Keratinocyte (primary cell): ENCODE measurements around the gene ITPK1. TPM values are rescaled to one million over a fixed set of nuclear protein-coding genes. Genes with fewer than 3 reads are reported as not detected.

Experiments used
- DNase-seq: peaks from one replicate; pipeline ENCODE4 v3.0.0-alpha.2; 2011; ENCODE audit warnings: low read depth, missing footprints, low spot score
- FAIRE-seq: peaks from 2 replicates; lab custom pipeline; 2011; peaks lifted over from hg19 to GRCh38; lab: Jason Lieb, UNC
- H2AFZ ChIP-seq: 2 replicates; pipeline ENCODE4 v1.6.0; 2012; ENCODE audit warnings: low read length, control low read depth, inconsistent platforms; ENCODE audit not compliant: control insufficient read depth
- H3K27ac ChIP-seq: 2 replicates; pipeline ENCODE4 v1.5.1; 2011; ENCODE audit warnings: low read length; ENCODE audit not compliant: control insufficient read depth, insufficient read depth
- H3K27me3 ChIP-seq: 3 replicates; pipeline ENCODE4 v1.6.0; 2011; ENCODE audit warnings: low read length; ENCODE audit not compliant: control insufficient read depth, insufficient read depth; ENCODE audit errors: extremely low read depth
- H3K36me3 ChIP-seq, 2 experiments: 2 replicates in 1 of 2; 3 replicates in 1 of 2; pipeline ENCODE4 v1.5.1; 2011; ENCODE audit warnings: low read length in 2 of 2, mild to moderate bottlenecking in 1 of 2; ENCODE audit not compliant: control insufficient read depth in 2 of 2, insufficient read depth in 2 of 2; ENCODE audit errors: extremely low read depth in 1 of 2
- H3K4me1 ChIP-seq: 3 replicates; pipeline ENCODE4 v1.5.1; 2011; ENCODE audit warnings: low read length; ENCODE audit not compliant: control insufficient read depth, insufficient read depth; ENCODE audit errors: extremely low read depth
- H3K4me2 ChIP-seq: 3 replicates; pipeline ENCODE4 v1.6.0; 2011; ENCODE audit warnings: low read depth, low read length; ENCODE audit not compliant: control insufficient read depth, insufficient read depth; ENCODE audit errors: extremely low read depth
- H3K4me3 ChIP-seq, 3 experiments: fragments of 200-600 bp in 1 of 3; sonication (generic) in 1 of 3; 2 replicates in 2 of 3; 3 replicates in 1 of 3; pipeline ENCODE4 v1.5.1; 2011 to 2016; ENCODE audit warnings: low read length in 3 of 3, mild to moderate bottlenecking in 3 of 3, control low read depth in 2 of 3, inconsistent platforms in 1 of 3, low read depth in 1 of 3, mixed read lengths in 1 of 3, mixed run types in 1 of 3, moderate library complexity in 1 of 3; ENCODE audit not compliant: control insufficient read depth in 2 of 3, insufficient read depth in 2 of 3; ENCODE audit errors: extremely low read depth in 1 of 3
- H3K79me2 ChIP-seq: 2 replicates; pipeline ENCODE4 v1.6.0; 2012; ENCODE audit warnings: low read length; ENCODE audit not compliant: control insufficient read depth, insufficient read depth
- H3K9ac ChIP-seq: 3 replicates; pipeline ENCODE4 v1.6.0; 2011; ENCODE audit warnings: low read length; ENCODE audit not compliant: control insufficient read depth, insufficient read depth; ENCODE audit errors: extremely low read depth
- H3K9me1 ChIP-seq: 3 replicates; pipeline ENCODE4 v1.6.0; 2011; ENCODE audit warnings: low read length; ENCODE audit not compliant: control insufficient read depth, insufficient read depth; ENCODE audit errors: extremely low read depth
- H3K9me3 ChIP-seq: 2 replicates; pipeline ENCODE4 v1.5.1; 2012; ENCODE audit warnings: low read depth, low read length; ENCODE audit not compliant: control insufficient read depth
- H4K20me1 ChIP-seq: 3 replicates; pipeline ENCODE4 v1.6.0; 2011; ENCODE audit warnings: low read length; ENCODE audit not compliant: control insufficient read depth, insufficient read depth; ENCODE audit errors: extremely low read depth
- EZH2 ChIP-seq: IDR thresholded peaks from one replicate; pipeline ENCODE4 v1.6.1; 2012; ENCODE audit warnings: inconsistent platforms, mild to moderate bottlenecking, low read length, moderate library complexity
- dilution Hi-C: fragments of 300-500 bp; cut with MboI; formaldehyde crosslinking; loops from one replicate; pipeline ENCODE4 v1.7.0; 2020; ENCODE audit warnings: low sequenced_read_pairs; ENCODE audit not compliant: extremely low pct_ligation_motif_present
- polyA plus RNA-seq, 5 experiments: library from polyadenylated mRNA; depleted of rRNA in 3 of 5; stranded (reverse) in 3 of 5; stranded (forward) in 1 of 5; unstranded in 1 of 5; fragments of >200 nt; gene quantifications; 1 replicate in 1 of 5; 2 replicates in 3 of 5; 3 replicates in 1 of 5; pipeline versions ENCODE4 v1.2.1 to v1.2.3, GENCODE V29; 2011 to 2012; ENCODE audit warnings: missing spikeins in 2 of 5, low read depth in 1 of 5, low replicate concordance in 1 of 5
- TF ChIP-seq, protein P1 (sequence below), 3 experiments: IDR thresholded peaks in 1 of 3; conservative IDR thresholded peaks in 1 of 3; optimal IDR thresholded peaks in 1 of 3; 2 replicates in 2 of 3; 3 replicates in 1 of 3; pipeline versions ENCODE3 to v1.5.1; 2011; ENCODE audit warnings: low read length in 3 of 3, mild to moderate bottlenecking in 3 of 3, moderate library complexity in 2 of 3, control low read depth in 1 of 3, inconsistent platforms in 1 of 3; ENCODE audit not compliant: insufficient read depth in 2 of 3; ENCODE audit errors: extremely low read depth in 1 of 3

Gene ITPK1
- polyA plus RNA-seq, 1 donor (not counting 4 experiments of a cell fraction or from before 2014, with no cell fraction given) = 67.8 TPM

GRCh38 chr14:92997343-92998061 is 118.2 kb downstream of the ITPK1 start:
- peaks cover 5% of the 10 kb centered on the region for H3K4me1 ChIP-seq
- DNase-seq (no peak), FAIRE-seq (no peak)
- no peaks in the 10 kb centered on the region for H3K9me1 ChIP-seq
- peaks cover 12 to 16% of the 10 kb centered on the region in 2 experiments for H3K36me3 ChIP-seq
- H3K9ac ChIP-seq = no peak overlapping the region
- no peak overlapping the region for H3K4me3 ChIP-seq
- peaks cover 2% of the 10 kb centered on the region for H3K79me2 ChIP-seq
- no peak overlapping the region for H3K27ac ChIP-seq
- no peak overlapping the region for H3K4me2 ChIP-seq
- dilution Hi-C loops = no loop called here
- no peaks in the 10 kb centered on the region for H3K9me3 ChIP-seq
- TF ChIP-seq, protein P1, sequence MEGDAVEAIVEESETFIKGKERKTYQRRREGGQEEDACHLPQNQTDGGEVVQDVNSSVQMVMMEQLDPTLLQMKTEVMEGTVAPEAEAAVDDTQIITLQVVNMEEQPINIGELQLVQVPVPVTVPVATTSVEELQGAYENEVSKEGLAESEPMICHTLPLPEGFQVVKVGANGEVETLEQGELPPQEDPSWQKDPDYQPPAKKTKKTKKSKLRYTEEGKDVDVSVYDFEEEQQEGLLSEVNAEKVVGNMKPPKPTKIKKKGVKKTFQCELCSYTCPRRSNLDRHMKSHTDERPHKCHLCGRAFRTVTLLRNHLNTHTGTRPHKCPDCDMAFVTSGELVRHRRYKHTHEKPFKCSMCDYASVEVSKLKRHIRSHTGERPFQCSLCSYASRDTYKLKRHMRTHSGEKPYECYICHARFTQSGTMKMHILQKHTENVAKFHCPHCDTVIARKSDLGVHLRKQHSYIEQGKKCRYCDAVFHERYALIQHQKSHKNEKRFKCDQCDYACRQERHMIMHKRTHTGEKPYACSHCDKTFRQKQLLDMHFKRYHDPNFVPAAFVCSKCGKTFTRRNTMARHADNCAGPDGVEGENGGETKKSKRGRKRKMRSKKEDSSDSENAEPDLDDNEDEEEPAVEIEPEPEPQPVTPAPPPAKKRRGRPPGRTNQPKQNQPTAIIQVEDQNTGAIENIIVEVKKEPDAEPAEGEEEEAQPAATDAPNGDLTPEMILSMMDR (optimal IDR thresholded peaks at IDR 0.05 in 1 of 3, IDR thresholded peaks at IDR 0.05 in 1 of 3, conservative IDR thresholded peaks at IDR 0.05 in 1 of 3; ENCODE audit: extremely low read depth in 1 of 3, insufficient read depth in 2 of 3, low read length in 3 of 3) = no peak
- TF ChIP-seq EZH2 = no peak
- H2AFZ ChIP-seq = no peak overlapping the region
- no peaks in the 10 kb centered on the region for H3K27me3 ChIP-seq
- no peaks in the 10 kb centered on the region for H4K20me1 ChIP-seq

DNA sequence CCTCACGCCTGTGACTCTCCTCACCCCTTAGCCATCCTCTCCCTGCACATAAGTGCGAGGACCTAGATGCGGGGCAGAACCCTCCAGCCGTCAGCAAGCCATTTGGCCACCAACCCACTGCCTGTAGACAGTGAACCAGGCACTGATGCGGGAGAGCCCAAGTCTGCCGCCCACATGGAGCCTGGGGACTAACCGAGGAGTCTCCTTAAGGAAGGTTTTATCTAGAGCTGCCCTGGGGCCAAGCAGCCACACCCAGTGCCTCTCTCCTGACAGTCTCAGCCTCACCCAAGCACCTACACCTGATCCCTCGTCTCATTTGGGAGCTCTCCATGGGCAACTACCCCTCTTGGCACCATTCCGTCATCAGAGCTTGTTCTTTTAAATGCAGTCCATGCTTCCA is 120.1 kb downstream of the ITPK1 start:
- no peak overlapping the region for H3K4me3 ChIP-seq
- TF ChIP-seq, protein P1 (optimal IDR thresholded peaks at IDR 0.05 in 1 of 3, IDR thresholded peaks at IDR 0.05 in 1 of 3, conservative IDR thresholded peaks at IDR 0.05 in 1 of 3; ENCODE audit: extremely low read depth in 1 of 3, insufficient read depth in 2 of 3, low read length in 3 of 3) = no peak
- no peak for TF ChIP-seq EZH2
- FAIRE-seq = no peak
- H3K9ac ChIP-seq = no peak overlapping the region
- no peak for DNase-seq
- no peaks in the 10 kb centered on the region for H3K9me1 ChIP-seq
- H3K36me3 ChIP-seq = peaks cover 14 to 16% of the 10 kb centered on the region in 2 experiments
- no peaks in the 10 kb centered on the region for H3K9me3 ChIP-seq
- H4K20me1 ChIP-seq = no peaks in the 10 kb centered on the region
- H2AFZ ChIP-seq = no peak overlapping the region
- no peak overlapping the region for H3K27ac ChIP-seq
- no peaks in the 10 kb centered on the region for H3K27me3 ChIP-seq
- dilution Hi-C loops = no loop called here
- H3K4me2 ChIP-seq = no peak overlapping the region
- H3K79me2 ChIP-seq = no peaks in the 10 kb centered on the region
- peaks cover 5% of the 10 kb centered on the region for H3K4me1 ChIP-seq
